ENCODE measurements around the gene CLEC14A. TPM values are rescaled to one million over a fixed set of nuclear protein-coding genes. Genes with fewer than 3 reads are reported as not detected.

The CLEC14A gene
- total RNA-seq, 1 experiment from 2014 or later, result not detected

DNA sequence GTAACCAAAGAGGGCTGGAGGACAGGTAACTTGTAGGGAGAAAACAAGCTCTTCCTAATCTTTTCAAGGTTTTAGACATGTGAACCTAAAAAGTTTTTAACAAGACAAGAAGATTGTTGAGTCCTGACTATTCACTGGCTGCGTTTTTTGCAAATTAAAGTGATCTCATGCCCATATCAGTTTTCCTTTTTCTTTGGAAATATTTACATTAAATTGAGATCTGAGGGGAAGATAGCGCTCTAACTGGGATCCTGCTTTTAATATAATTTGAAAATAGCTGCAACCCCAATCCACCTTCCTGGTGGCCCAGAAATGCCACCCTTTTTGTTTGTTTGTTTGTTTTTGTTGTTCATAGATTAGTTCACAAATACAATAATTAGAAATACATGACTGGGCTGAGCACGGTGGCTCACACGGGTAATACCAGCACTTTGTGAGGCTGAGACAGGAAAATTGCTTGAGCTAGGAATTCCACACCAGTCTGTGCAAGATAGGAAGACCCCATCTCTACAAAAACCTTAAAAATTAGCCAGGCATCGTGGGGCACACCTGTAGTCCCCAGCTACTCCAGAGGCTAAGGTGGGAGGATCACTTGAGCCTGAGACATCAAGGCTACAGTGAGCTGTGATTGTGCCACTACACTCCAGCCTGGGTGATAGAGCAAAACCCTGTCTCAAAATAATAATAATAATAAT, 50.6 kb downstream of the CLEC14A start:
- CTCF ChIA-PET, result interaction anchor here (0.6 kb wide), 1 partner anchor 211 kb away, joined by 3 read pairs; no protein-coding TSS in a partner anchor
- TF ChIP-seq, protein P1, sequence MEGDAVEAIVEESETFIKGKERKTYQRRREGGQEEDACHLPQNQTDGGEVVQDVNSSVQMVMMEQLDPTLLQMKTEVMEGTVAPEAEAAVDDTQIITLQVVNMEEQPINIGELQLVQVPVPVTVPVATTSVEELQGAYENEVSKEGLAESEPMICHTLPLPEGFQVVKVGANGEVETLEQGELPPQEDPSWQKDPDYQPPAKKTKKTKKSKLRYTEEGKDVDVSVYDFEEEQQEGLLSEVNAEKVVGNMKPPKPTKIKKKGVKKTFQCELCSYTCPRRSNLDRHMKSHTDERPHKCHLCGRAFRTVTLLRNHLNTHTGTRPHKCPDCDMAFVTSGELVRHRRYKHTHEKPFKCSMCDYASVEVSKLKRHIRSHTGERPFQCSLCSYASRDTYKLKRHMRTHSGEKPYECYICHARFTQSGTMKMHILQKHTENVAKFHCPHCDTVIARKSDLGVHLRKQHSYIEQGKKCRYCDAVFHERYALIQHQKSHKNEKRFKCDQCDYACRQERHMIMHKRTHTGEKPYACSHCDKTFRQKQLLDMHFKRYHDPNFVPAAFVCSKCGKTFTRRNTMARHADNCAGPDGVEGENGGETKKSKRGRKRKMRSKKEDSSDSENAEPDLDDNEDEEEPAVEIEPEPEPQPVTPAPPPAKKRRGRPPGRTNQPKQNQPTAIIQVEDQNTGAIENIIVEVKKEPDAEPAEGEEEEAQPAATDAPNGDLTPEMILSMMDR (IDR thresholded peaks at IDR 0.05; ENCODE audit: unreplicated experiment), result no peak
- H3K4me1 Mint-ChIP-seq (ENCODE audit: low read depth, unreplicated experiment), result peaks cover 7% of the 10 kb centered on the region
- no peak overlapping the region for H3K4me3 Mint-ChIP-seq (ENCODE audit: low read depth, unreplicated experiment)
- H3K27ac Mint-ChIP-seq (ENCODE audit: unreplicated experiment), result no peak overlapping the region
- H3K36me3 Mint-ChIP-seq (ENCODE audit: insufficient read depth, unreplicated experiment), result peaks cover 14% of the 10 kb centered on the region
- H3K9me3 Mint-ChIP-seq (ENCODE audit: low read depth, unreplicated experiment), result peaks cover 2% of the 10 kb centered on the region
- intact Hi-C loops (cut with micrococcal nuclease; ENCODE audit: unreplicated experiment), result no loop called here
- peaks cover 34% of the 10 kb centered on the region for H3K27me3 Mint-ChIP-seq (ENCODE audit: unreplicated experiment)
- DNase-seq, result no peak
- BruUV-seq (replicated peaks), result no TSS peak

DNA sequence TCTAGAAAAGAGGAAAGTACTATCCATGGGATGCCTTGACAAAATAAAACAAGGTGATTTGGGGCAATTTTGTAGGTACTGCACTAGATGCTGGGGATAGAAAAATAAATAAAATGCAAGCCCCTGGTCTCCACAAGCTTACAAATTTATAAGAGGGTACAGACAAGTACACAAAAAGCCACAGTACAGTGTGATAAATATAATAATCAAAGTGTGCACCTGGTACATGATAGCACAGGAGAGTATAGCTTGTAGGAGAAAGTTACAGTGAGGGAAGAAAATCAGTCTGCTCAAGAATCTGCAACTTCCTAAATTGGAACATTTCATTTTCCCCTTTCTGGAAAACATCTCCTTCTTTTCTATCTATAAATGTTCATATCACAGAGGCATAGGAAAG, 51.2 kb downstream of the CLEC14A start:
- intact Hi-C loops (cut with micrococcal nuclease; ENCODE audit: unreplicated experiment), result no loop called here

More for the DNA sequence above, 51.2 kb downstream of the CLEC14A start:
- Mint-ChIP-seq H3K27me3 (ENCODE audit: unreplicated experiment) (peaks cover 29% of the 10 kb centered on the region), H3K4me1 (ENCODE audit: low read depth, unreplicated experiment) (peaks cover 6% of the 10 kb centered on the region), H3K27ac (ENCODE audit: unreplicated experiment) (no peak overlapping the region), H3K4me3 (ENCODE audit: low read depth, unreplicated experiment) (no peak overlapping the region), H3K9me3 (ENCODE audit: low read depth, unreplicated experiment) (peaks cover 2% of the 10 kb centered on the region), H3K36me3 (ENCODE audit: insufficient read depth, unreplicated experiment) (peaks cover 14% of the 10 kb centered on the region)
- no TSS peak for BruUV-seq (replicated peaks)
- DNase-seq, result no peak
- CTCF ChIA-PET, result interaction anchor here (0.6 kb wide), 2 partner anchors 119 to 212 kb away, joined by 3 read pairs; no protein-coding TSS in a partner anchor
- TF ChIP-seq, protein P1 (IDR thresholded peaks at IDR 0.05; ENCODE audit: unreplicated experiment), result no peak

Other genes starting within 250 kb of the CLEC14A start
- 0.24 TPM in 2 replicates for gene SSTR1, start 48.2 kb downstream of the CLEC14A start, total RNA-seq (2022)